Nucleus accumbens (tissue), 56 donors: Measurements from ENCODE around the gene CYBC1.

Source experiments
- DNase-seq, 56 donors: peaks; one replicate each; lab custom pipeline; 2025; lab: John Stamatoyannopoulos, UW

Gene CYBC1

GRCh38 chr17:82450357-82451106 lies at the start of gene CYBC1:
CYBC1 (minus strand) TSS chr17:82450752; CDS start chr17:82449254, 1,498 bp downstream.
- peak in 54 of 56 donors; percentile 44 to 96 (median 88) for DNase-seq

- peak in 27 of 56 donors; percentile 13 to 69 (median 52) for DNase-seq
These were observed 47.2 kb upstream of the CYBC1 start for GRCh38 chr17:82497483-82498405.

- DNase-seq, result peak; percentile 42 to 98 (median 91)
These were observed 46.2 kb upstream of the CYBC1 start for GRCh38 chr17:82496529-82497434.

- no peak for DNase-seq
These were observed 45.4 kb upstream of the CYBC1 start for GRCh38 chr17:82495844-82496528.

- peak in 55 of 56 donors; percentile 33 to 95 (median 79) for DNase-seq
These were observed 43.9 kb upstream of the CYBC1 start for GRCh38 chr17:82494236-82495055.

- DNase-seq, result no peak
These were observed 42.8 kb upstream of the CYBC1 start for GRCh38 chr17:82493226-82493781.

GRCh38 chr17:82492643-82493225 lies 42.2 kb upstream of the CYBC1 start:
- DNase-seq, result no peak

GRCh38 chr17:82491533-82491932 lies 41.0 kb upstream of the CYBC1 start:
- no peak for DNase-seq

GRCh38 chr17:82491196-82491530 lies 40.6 kb upstream of the CYBC1 start:
- DNase-seq, result no peak

- no peak for DNase-seq
These were observed 40.1 kb upstream of the CYBC1 start for GRCh38 chr17:82490512-82491195.

- no peak for DNase-seq
These were observed 39.4 kb upstream of the CYBC1 start for GRCh38 chr17:82489851-82490511.

- peak in 43 of 56 donors; percentile 3 to 81 (median 44) for DNase-seq
These were observed 38.6 kb upstream of the CYBC1 start for GRCh38 chr17:82489117-82489516.

- DNase-seq, result peak in 11 of 56 donors; percentile 3 to 34 (median 17)
These were observed 37.4 kb upstream of the CYBC1 start for GRCh38 chr17:82487910-82488309.

- DNase-seq, result no peak
These were observed 35.9 kb upstream of the CYBC1 start for GRCh38 chr17:82486231-82487094.

- DNase-seq, result no peak
These were observed 33.3 kb upstream of the CYBC1 start for GRCh38 chr17:82483836-82484235.

GRCh38 chr17:82483204-82483660 lies 32.7 kb upstream of the CYBC1 start:
- DNase-seq, result no peak
